ENCODE measurements around the gene ERO1B. TPM values are rescaled to one million over a fixed set of nuclear protein-coding genes. Genes with fewer than 3 reads are reported as not detected.

Gene ERO1B
- total RNA-seq, 1 donor from 2014 or later = 17.1 TPM

DNA sequence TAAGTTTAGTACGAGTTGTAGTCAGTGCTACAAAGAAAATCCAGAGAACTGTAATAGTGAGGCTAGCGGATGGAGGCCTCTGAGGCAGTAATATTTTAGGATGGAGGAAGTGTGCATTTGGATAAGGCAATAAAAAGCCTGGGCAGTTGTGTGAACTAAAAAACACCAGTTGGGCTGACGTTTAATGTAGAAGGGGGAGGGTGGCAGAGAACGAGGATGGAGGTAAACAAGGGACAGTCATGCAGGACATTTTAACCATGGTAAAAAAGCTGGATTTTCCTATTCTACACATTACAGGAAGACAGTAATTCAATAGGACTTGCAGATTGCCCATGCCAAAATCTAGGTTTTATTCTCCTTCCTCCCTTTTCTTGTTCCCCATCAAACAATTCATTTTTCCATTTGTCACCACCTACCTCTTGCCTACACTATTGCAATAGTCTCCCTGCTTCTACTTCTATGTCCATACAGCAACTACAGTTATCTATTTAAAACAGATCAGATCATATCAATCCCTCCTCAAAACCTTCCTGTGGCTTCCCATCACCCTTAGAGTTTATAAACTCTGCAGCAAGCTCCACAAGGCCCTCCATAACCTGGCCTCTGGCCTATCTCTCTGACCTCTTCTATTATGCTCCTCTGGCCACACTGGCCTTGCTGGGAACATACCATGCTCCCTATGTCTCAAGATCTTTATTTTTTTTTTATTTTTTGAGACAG is 27.7 kb downstream of the ERO1B start:
- ATAC-seq = no peak
- DNase-seq (ENCODE audit: low spot score) = no peak

- ATAC-seq (no peak), DNase-seq (ENCODE audit: low spot score) (no peak)
Observed at GRCh38 chr1:236253119-236253518, 28.6 kb downstream of the ERO1B start.

DNA sequence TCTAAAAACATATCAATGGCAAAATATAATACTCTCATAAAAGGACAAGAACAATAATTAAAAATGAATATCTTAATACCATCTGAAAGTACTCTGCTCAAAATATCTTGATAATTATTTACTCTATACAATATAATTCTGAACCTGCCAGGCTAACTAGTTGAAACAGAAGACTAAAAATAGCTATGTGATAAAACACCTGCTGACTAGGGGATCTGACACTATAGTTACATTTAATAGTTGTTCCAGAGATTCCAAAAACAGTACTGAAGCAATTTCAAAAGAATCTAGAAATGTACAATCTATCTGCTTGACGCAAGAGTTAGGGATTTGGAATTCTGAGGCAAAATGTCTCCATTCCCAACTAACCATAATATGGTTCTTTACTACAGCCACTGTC is 30.2 kb downstream of the ERO1B start:
- ATAC-seq = no peak
- no peak for DNase-seq (ENCODE audit: low spot score)

- ATAC-seq (no peak), DNase-seq (ENCODE audit: low spot score) (no peak)
Observed at GRCh38 chr1:236247286-236247685, 34.5 kb downstream of the ERO1B start.

GRCh38 chr1:236242568-236242967 is 39.2 kb downstream of the ERO1B start:
- DNase-seq (ENCODE audit: low spot score) = no peak
- ATAC-seq = no peak

GRCh38 chr1:236240675-236241074 is 41.1 kb downstream of the ERO1B start:
- ATAC-seq (no peak), DNase-seq (ENCODE audit: low spot score) (no peak)

DNA sequence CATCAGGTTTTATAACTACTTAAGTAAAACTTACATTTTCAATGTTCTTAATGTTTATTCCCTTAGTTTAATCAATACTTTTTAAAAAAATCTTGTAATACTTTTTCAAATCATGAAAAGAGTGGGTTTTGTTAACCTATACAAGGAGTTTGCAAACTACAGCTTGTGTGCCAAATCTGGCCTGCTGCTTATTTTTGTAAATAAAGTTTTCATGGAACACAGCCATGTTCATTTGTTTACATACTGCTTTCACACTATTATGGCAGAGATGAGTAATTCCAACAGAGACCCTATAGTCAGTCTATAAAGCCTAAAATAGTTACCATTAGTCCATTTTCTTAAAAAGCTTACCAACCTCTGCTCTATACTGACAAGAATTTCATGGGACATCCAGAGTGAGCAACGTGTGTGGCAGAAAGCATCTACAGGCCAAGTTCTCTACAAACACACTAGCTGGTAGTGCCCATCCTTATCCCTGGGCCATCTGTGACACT is 42.6 kb downstream of the ERO1B start:
- DNase-seq (ENCODE audit: low spot score) (no peak), ATAC-seq (no peak)

GRCh38 chr1:236235116-236235515 is 46.6 kb downstream of the ERO1B start:
- DNase-seq (ENCODE audit: low spot score) (no peak), ATAC-seq (no peak)

- ATAC-seq = no peak
- no peak for DNase-seq (ENCODE audit: low spot score)
Observed at GRCh38 chr1:236228411-236228810, 53.3 kb downstream of the ERO1B start.

GRCh38 chr1:236222632-236223031 is 59.1 kb downstream of the ERO1B start:
- DNase-seq (ENCODE audit: low spot score) (no peak), ATAC-seq (peak; percentile 50)

GRCh38 chr1:236220473-236220872 is 61.3 kb downstream of the ERO1B start:
- DNase-seq (ENCODE audit: low spot score) = no peak
- no peak for ATAC-seq

DNA sequence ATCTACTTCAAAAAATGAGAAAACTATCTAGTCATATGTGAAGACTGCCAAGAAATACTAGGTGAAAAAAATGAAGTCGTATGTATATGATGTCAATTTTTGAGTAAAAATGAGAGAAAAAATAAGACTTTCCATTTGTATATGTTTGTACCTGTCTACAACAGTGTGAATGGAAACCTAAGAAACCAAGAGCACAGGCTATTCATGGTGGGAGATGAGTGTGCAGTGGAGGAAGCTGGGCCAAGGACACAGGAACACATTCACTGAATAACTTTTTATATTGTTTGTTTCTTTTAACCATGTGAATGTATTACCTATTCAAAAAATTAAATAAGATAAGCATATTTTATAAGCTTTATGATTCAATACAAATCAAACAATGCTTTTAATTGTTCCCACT is 67.0 kb downstream of the ERO1B start:
- DNase-seq (ENCODE audit: low spot score) (no peak), ATAC-seq (no peak)

DNA sequence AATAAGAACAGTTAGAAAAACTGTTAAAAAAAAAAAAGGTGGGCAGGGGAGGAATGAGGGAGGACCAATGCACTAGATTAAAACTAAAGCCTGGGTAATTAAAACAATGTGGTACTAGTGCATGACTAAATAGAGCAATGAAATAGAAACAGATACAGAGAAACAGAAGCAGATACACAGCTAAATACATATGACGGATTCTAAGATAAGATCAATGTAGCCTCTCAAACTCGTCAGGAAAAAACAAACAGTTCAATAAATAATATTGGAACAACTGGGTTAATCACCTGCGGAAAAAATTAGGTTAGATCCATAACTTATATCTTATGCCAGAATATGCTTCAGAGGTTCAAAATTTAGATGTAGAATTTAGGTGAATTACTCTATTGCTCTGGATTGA is 68.2 kb downstream of the ERO1B start:
- no peak for ATAC-seq
- no peak for DNase-seq (ENCODE audit: low spot score)

- ATAC-seq (no peak), DNase-seq (ENCODE audit: low spot score) (no peak)
Observed at GRCh38 chr1:236211815-236212214, 69.9 kb downstream of the ERO1B start.

GRCh38 chr1:236209713-236210112 is 72.0 kb downstream of the ERO1B start:
- ATAC-seq (no peak), DNase-seq (ENCODE audit: low spot score) (no peak)

- DNase-seq (ENCODE audit: low spot score) = no peak
- no peak for ATAC-seq
Observed at GRCh38 chr1:236209185-236209584, 72.6 kb downstream of the ERO1B start.

DNA sequence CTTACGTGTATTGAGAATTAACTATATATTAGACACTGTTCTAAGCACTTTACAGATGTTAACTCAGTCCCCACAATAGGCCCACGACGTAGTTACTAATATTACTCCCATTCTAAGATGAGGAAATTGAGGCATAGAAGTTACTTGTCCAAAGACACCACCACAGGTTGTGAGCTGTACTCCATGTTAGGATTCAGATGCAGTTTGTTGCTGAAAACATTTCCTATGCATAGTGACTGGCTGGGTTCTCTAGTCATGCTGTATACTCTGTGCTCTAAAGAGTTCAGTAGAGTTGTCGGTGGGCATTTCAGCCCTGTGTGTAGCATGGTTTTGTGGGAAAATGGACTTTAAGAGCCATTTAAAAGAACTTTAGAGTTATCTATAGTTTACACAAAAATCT is 74.2 kb downstream of the ERO1B start:
- DNase-seq (ENCODE audit: low spot score) (no peak), ATAC-seq (no peak)

DNA sequence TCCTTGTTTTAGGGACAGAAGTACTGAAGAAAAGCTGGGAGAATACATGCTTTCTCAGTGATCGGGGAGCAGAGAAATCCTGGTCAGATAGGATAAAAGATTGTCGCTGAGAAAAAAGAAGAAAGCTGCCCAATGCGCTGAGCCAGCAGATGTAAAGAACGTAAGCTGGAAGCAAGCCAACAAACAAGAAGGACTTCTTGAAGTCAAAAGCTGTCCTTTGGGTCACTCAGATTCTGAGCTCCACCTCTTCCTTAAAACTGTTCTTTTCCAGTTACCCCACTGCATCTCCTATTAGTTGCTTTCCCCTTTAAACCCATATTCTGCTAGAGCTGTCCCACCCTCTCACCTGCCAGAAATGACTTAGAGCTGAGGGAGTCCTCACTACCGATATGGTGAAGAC is 74.6 kb downstream of the ERO1B start:
- no peak for DNase-seq (ENCODE audit: low spot score)

GRCh38 chr1:236206548-236206947 is 75.2 kb downstream of the ERO1B start:
- ATAC-seq (peak; percentile 69), DNase-seq (ENCODE audit: low spot score) (no peak)

More for the DNA sequence above, 74.6 kb downstream of the ERO1B start:
- no peak for ATAC-seq

DNA sequence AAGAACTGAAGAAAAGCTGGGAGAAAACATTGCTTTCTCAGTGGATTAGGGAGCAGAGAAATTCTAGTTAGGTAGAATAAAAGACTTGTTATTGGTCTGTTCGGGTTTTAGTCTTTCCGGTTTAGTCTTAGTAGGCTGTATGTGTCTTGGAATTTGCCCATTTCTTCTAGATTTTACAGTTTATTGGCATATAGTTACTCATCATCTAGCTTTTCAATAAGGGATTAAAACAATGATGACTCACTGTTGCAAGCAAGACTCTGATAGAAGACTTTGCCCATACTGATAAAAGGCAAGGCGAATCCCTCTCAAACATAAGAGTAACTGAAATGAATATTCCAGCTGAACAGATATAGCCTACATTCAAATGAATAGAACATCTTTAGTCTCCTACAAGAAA is 77.1 kb downstream of the ERO1B start:
- no peak for ATAC-seq
- DNase-seq (ENCODE audit: low spot score) = no peak

- DNase-seq (ENCODE audit: low spot score) (no peak), ATAC-seq (no peak)
Observed at GRCh38 chr1:236204039-236204438, 77.7 kb downstream of the ERO1B start.

DNA sequence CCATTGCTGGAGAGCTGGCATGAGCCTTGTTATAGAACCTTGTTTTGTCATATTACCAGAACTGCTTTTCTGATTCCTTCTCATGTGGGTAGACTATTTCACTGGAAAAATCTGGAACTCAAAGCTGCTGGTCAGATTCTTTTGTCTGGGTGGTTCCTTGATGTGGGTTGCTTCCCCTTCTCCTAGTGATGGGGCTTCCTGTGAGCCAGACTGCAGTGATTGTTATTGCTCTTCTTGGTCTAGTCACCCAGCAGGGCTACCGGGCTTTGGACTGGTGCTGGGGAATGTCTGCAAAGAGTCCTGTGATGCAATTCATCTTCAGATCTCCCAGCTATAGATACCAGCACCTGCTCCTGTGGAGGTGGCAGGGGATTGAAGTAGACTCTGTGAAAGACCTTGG is 80.0 kb downstream of the ERO1B start:
- ATAC-seq (no peak), DNase-seq (ENCODE audit: low spot score) (no peak)

- no peak for DNase-seq (ENCODE audit: low spot score)
- ATAC-seq = no peak
Observed at GRCh38 chr1:236200925-236201324, 80.8 kb downstream of the ERO1B start.

Measured in left lobe of liver (tissue), 2 donors.